Mucosa of stomach (tissue), 1 donor: Measurements from ENCODE around the gene RFC1.
"Not testable (repeated sequence)": the region's sequence is repeated elsewhere in the genome, so short reads cannot be mapped to it uniquely, and the experiment has no call there.

Experiments used
- H3K27me3 ChIP-seq: one replicate; pipeline ENCODE4 v1.7.0; 2013; ENCODE audit warnings: mild to moderate bottlenecking, low read length; ENCODE audit not compliant: control insufficient read depth, insufficient read depth
- H3K36me3 ChIP-seq: one replicate; pipeline ENCODE4 v1.7.0; 2013; ENCODE audit warnings: low read length; ENCODE audit not compliant: control insufficient read depth, insufficient read depth
- H3K4me1 ChIP-seq: one replicate; pipeline ENCODE4 v1.7.0; 2013; ENCODE audit warnings: mild to moderate bottlenecking, low read length; ENCODE audit not compliant: control insufficient read depth, insufficient read depth
- H3K4me3 ChIP-seq: one replicate; pipeline ENCODE4 v1.7.0; 2013; ENCODE audit warnings: low read length
- H3K9ac ChIP-seq: one replicate; pipeline ENCODE4 v1.7.0; 2013; ENCODE audit warnings: mild to moderate bottlenecking, low read length, moderate library complexity
- H3K9me3 ChIP-seq: one replicate; pipeline ENCODE4 v1.7.0; 2013; ENCODE audit warnings: mild to moderate bottlenecking, low read length, moderate library complexity; ENCODE audit not compliant: control insufficient read depth
- donor health status: Pancreatic carcinoma.

Gene RFC1

GRCh38 chr4:39324446-39324845, 41.7 kb downstream of the RFC1 start:
- no peaks in the 10 kb centered on the region for H3K36me3 ChIP-seq

GRCh38 chr4:39323821-39324220, 42.3 kb downstream of the RFC1 start:
- H3K36me3 ChIP-seq = no peaks in the 10 kb centered on the region
- H3K4me1 ChIP-seq = no peaks in the 10 kb centered on the region
- H3K4me3 ChIP-seq = no peak overlapping the region
- no peaks in the 10 kb centered on the region for H3K9me3 ChIP-seq
- H3K27me3 ChIP-seq = no peaks in the 10 kb centered on the region
- H3K9ac ChIP-seq = no peak overlapping the region

More at GRCh38 chr4:39324446-39324845, 41.7 kb downstream of the RFC1 start:
- no peaks in the 10 kb centered on the region for H3K4me1 ChIP-seq
- H3K9ac ChIP-seq = no peak overlapping the region
- no peak overlapping the region for H3K4me3 ChIP-seq
- no peaks in the 10 kb centered on the region for H3K9me3 ChIP-seq
- no peaks in the 10 kb centered on the region for H3K27me3 ChIP-seq

GRCh38 chr4:39320381-39321115, 45.6 kb downstream of the RFC1 start:
- H3K27me3 ChIP-seq = no peaks in the 10 kb centered on the region
- no peak overlapping the region for H3K9ac ChIP-seq
- no peaks in the 10 kb centered on the region for H3K4me1 ChIP-seq
- H3K4me3 ChIP-seq = no peak overlapping the region
- H3K36me3 ChIP-seq = no peaks in the 10 kb centered on the region
- no peaks in the 10 kb centered on the region for H3K9me3 ChIP-seq

- H3K4me3 ChIP-seq = no peak overlapping the region
- no peaks in the 10 kb centered on the region for H3K9me3 ChIP-seq
- no peaks in the 10 kb centered on the region for H3K4me1 ChIP-seq
- no peak overlapping the region for H3K9ac ChIP-seq
- no peaks in the 10 kb centered on the region for H3K36me3 ChIP-seq
- H3K27me3 ChIP-seq = no peaks in the 10 kb centered on the region
Measured at GRCh38 chr4:39319676-39320075, 46.5 kb downstream of the RFC1 start.

- Histone ChIP-seq H3K9ac (no peak overlapping the region), H3K9me3 (no peaks in the 10 kb centered on the region), H3K36me3 (no peaks in the 10 kb centered on the region), H3K4me3 (no peak overlapping the region), H3K27me3 (no peaks in the 10 kb centered on the region), H3K4me1 (no peaks in the 10 kb centered on the region)
Measured at GRCh38 chr4:39312816-39313215, 53.3 kb downstream of the RFC1 start.

- no peaks in the 10 kb centered on the region for H3K36me3 ChIP-seq
- no peak overlapping the region for H3K4me3 ChIP-seq
- no peaks in the 10 kb centered on the region for H3K27me3 ChIP-seq
- H3K9me3 ChIP-seq = no peaks in the 10 kb centered on the region
- H3K9ac ChIP-seq = no peak overlapping the region
- H3K4me1 ChIP-seq = no peaks in the 10 kb centered on the region
Measured at GRCh38 chr4:39308611-39309010, 57.6 kb downstream of the RFC1 start.

- no peaks in the 10 kb centered on the region for H3K36me3 ChIP-seq
- no peaks in the 10 kb centered on the region for H3K4me1 ChIP-seq
- H3K9me3 ChIP-seq = no peaks in the 10 kb centered on the region
- H3K4me3 ChIP-seq = no peak overlapping the region
- H3K27me3 ChIP-seq = no peaks in the 10 kb centered on the region
- no peak overlapping the region for H3K9ac ChIP-seq
Measured at GRCh38 chr4:39305912-39306677, 60.1 kb downstream of the RFC1 start.

- Histone ChIP-seq H3K9ac (no peak overlapping the region), H3K9me3 (no peaks in the 10 kb centered on the region), H3K27me3 (no peaks in the 10 kb centered on the region), H3K4me1 (no peaks in the 10 kb centered on the region), H3K4me3 (no peak overlapping the region), H3K36me3 (no peaks in the 10 kb centered on the region)
Measured at GRCh38 chr4:39304651-39305050, 61.5 kb downstream of the RFC1 start.

GRCh38 chr4:39303871-39304270, 62.3 kb downstream of the RFC1 start:
- Histone ChIP-seq H3K9ac (no peak overlapping the region), H3K27me3 (no peaks in the 10 kb centered on the region), H3K4me1 (no peaks in the 10 kb centered on the region), H3K4me3 (no peak overlapping the region), H3K36me3 (no peaks in the 10 kb centered on the region), H3K9me3 (no peaks in the 10 kb centered on the region)

GRCh38 chr4:39302901-39303300, 63.3 kb downstream of the RFC1 start:
- Histone ChIP-seq H3K27me3 (no peaks in the 10 kb centered on the region), H3K36me3 (no peaks in the 10 kb centered on the region), H3K4me3 (no peak overlapping the region), H3K4me1 (no peaks in the 10 kb centered on the region), H3K9ac (no peak overlapping the region), H3K9me3 (no peaks in the 10 kb centered on the region)

GRCh38 chr4:39295784-39296183, 70.4 kb downstream of the RFC1 start:
- Histone ChIP-seq H3K27me3 (no peaks in the 10 kb centered on the region), H3K36me3 (peaks cover 4% of the 10 kb centered on the region), H3K9me3 (no peaks in the 10 kb centered on the region), H3K4me3 (no peak overlapping the region), H3K9ac (no peak overlapping the region), H3K4me1 (no peaks in the 10 kb centered on the region)

- H3K9ac ChIP-seq, H3K4me3 ChIP-seq, H3K9me3 ChIP-seq, H3K27me3 ChIP-seq, H3K4me1 ChIP-seq: not testable (repeated sequence)
- H3K36me3 ChIP-seq = peaks cover 10% of the 10 kb centered on the region
Measured at GRCh38 chr4:39292433-39292832, 73.7 kb downstream of the RFC1 start.
